HG02798 (cell line): ENCODE measurements around the gene PLK2.

Experiments
- ATAC-seq: cut with Tn5 transposase; IDR thresholded peaks from one replicate; pipeline ENCODE4 v1.9.1; 2021; ENCODE audit warnings: mild to moderate bottlenecking; ENCODE audit not compliant: unreplicated experiment, poor library complexity

Gene PLK2

DNA sequence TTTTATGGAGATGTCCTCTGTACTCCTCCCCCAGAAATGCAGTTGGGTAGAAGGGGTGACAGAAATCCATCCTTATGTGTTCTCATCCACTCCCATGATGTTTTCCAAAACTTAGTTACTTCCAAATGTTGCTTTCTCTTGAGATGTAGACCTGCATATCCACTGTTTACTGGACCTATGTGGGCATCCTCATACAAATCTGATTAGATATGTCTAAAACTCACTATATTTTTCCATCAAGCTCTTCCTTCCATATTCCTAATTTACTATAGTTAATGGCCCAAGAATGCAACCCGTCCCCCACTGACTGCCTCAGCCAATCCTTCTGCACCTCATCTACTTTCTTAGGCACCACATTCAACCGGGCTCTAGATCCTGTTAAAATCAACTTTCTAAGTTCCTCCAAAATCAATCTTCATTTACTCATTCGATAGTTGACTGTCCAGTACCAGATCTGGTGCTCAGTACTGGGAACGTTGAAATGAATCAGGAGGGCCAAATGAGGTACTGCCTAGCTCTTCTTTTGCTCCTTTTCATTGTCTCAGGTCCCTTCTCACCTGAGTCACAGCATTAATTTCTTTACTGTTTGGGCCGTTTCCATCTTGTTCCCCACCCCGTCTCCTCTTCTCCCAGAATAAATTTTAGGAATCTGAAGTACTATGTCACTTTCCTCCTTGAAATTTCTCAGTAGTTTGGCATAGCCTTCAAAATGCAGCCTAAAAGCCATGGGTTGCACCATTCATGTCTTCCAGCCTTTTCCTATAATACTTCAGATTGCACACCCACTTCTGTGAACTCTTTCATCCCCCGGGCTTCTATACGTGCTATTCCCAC, 7.9 kb downstream of the PLK2 start:
- ATAC-seq: no peak

DNA sequence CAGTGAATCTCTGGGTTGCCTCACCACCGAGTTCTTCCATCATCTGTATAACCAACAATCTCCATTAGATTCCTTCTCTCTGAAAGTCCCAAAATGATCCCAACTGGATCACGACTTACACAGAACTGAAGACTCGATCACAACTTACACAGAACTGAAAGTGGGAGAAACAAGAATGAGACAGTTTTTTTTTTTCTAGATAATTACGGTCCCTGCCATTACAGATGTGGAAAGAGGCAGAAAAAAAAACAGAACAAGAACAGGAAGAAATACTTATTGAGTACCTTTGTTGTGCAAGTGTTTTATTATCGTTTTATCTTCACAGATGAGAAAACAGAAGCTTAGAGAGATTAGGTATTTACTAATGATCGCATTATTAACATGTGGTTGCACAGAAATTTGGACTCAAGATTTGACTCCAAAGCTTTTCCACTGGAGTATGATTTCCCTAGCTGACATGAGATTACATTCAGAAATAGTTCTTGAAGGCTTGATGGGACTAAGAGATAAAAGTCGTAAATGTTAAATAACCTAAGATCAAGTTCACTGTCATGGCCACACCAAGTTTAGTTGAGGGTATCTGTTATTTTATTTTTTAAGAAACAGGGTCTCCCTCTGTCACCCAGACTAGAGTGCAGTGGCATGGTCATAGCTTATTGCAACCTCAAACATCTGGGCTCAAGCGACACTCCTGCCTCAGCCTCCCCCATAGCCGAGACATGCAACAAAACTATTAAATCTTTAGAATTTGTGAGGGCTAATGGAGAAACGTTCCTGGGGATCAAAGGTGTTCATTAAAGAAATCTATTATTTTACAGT, 8.9 kb downstream of the PLK2 start:
- no peak for ATAC-seq

DNA sequence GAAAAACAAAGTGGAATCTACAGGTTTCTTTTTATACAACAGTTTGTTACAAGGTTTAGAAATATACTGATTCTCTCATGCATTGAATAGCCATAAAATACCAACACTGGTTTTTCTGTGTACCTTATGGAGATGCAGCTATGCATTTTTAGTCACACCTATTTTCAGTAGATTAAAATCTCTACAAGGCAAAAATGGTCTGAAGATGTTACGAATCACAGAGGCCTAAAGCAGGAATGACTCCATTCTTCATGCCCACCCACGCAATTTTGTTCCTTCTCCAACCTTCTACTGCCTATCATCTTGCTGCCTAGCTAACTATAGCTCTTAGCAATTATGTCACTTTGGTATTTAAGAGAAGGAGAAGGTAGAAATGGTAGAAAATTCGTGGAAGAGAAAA, 9.9 kb downstream of the PLK2 start:
- no peak for ATAC-seq

DNA sequence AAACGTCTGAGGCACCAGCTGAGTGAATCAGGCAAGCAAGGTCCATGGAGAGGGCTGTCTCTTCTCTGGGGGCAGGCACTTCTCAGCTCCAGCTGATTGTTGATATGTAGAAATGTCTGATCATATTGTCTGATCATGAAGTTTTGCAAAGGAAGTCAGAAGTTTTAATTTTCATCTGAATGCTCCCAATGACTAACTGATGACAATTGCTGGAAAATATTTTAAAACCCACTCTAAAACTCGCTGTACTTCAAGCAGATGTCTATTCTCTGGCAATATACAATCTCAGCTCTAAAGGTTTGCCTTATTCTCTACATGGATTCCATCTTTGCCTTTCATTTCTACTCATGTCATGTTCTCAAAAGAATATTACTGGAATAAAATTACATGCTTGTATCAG, 12.7 kb downstream of the PLK2 start:
- ATAC-seq: no peak

DNA sequence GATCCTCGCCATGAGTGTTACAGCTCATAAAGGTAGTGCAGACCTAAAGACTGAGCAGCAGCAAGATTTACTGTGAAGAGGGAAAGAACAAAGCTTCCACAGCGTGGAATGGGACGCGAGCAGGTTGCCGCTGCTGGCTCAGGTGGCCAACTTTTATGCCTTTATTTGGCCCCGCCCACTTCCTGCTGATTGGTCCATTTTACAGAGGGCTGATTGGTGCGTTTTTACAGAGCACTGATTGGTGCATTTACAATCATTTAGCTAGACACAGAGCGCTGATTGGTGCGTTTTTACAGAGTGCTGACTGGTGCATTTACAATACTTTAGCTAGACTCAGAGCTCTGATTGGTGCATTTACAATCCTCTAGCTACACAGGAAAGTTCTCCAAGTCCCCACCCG, 13.9 kb downstream of the PLK2 start:
- ATAC-seq: no peak

DNA sequence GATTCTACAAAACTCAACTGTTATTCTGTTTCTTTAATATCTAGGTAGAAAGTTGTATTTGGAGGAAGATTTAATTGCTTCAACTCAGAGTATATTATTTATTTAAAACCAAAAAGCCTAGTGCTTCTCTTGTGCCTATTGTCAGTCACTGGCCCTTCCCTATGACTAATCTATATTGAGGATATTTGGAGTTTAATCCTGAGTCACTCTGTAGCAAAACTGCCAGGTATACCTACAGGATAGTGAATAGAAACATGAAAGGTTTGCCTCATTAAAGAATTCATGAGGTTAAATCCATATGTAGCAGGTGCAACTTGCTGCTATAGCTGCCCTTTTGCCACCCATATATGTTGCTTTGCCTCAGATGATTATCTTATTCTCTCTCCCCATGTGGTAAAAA, 15.1 kb downstream of the PLK2 start:
- no peak for ATAC-seq

DNA sequence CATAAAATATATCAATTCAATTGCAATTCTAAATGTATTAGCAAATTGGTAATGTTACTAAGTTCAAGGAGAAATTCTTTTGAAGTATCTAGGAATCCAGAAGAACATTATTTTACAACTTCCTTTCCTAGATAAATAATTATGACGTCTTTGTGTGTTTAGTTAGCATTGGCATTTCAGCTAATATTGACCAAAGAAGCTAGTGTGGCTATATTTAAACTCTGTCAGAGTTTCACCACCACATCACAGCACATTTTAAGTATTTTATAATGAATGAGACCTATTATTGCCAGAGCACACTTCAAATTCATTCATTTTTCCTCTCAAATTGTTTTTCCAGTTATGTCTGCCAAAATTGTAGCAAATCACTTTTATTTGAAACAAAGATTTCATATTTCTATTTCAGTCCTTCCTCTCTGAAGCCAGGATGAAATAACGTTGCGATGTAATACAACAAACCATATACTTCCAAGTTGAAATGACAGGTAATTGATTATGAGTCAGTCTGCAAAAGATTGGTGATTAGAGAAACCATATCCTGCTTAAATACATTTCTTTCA, 18.9 kb downstream of the PLK2 start:
- no peak for ATAC-seq

DNA sequence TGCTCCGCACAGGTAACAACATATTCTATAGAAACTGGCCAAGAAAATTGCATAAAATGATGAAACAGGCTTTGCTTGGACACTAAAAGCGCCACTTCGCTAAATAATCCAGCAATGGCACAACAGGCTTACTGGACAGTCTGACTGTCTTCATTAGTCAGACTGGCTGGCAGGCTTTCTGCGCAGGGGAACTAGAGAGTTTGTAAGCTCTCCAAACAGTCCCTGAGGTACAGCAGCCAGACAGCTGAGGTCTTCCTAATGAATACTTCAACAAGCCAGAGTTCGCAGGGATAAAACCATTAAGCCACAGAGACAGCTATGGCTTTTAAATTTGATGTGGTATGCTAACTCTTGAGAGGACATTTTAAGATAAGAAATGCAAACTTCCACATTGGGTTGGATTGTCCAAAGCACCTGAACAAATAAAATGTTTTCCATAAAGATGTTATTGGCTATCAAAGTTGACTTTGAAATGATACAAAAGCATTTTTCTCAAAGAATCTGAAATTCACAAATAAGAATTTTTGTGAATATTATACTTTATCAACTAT, 20.7 kb downstream of the PLK2 start:
- ATAC-seq: no peak

DNA sequence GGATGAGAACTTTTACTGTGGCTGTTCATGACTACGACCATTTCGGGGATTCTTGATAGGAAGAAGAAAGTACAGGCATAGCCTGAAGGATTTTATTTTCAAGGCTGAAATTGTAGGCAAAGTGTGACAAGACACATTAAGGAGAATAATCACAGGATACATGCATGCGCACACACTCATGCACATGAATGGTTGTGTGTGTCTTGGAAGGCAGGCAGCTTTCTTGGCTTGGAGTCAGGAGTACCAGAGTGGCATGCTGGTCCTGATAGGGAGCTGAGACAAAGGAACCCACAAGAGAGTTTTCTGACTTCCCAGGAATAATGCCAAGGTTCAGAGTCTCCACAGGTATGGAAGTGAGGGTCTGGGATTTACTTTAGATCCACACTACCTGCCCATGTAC, 22.2 kb downstream of the PLK2 start:
- no peak for ATAC-seq

DNA sequence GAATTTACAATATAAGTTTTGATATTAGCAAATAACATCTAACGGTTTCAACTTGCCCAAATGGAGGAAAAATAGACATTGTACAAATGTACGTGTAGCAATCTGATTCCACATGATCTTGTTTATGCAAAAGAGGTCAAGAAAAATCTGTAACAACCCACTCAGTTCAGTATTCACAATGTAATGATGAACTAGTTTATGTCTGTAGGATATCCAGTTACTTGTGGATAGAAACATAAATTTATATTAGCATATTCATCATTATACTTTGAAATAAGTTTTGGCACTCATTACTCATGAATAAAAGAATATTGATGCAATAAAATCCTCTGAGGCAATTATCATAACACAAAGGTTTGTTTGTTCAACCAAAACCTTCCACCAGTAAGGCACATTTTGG, 28.1 kb downstream of the PLK2 start:
- ATAC-seq: no peak

DNA sequence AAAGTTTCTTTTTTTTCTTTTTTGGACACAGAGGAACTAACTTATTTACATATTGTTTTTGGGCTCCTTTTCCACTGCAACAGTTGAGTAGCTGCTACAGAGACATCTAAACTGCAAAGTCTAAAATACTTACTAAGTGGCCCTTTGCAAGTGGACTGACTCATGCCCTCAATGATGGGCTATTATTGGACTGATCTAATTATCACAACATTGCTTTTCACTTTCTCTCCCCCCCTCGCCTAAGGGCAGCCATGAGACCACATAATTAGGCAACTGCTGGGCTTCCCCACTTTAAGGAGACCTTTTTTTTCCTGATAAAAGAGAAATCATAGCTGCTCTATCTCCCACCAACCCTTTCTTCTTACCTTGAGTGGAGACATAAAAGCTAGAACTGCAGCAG, 47.0 kb downstream of the PLK2 start:
- no peak for ATAC-seq

DNA sequence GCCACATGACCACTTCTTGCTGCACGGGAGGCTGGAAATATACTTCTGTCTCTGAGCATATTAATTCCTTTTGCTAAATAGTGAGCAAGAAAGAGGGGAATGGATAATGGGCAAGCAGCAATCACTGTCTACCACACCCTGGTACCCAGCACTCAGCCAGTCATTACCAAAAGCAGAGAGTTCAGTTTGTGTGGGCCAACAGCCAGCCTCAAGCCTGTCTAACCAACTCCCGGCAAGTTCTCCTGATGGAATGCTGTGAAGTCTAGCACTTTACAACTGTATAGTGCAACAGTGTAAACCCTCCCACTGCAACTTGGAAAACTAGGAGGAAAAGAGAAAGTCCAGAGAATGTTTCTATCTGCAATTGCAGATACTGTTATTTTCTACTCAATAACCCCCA, 47.8 kb downstream of the PLK2 start:
- no peak for ATAC-seq

DNA sequence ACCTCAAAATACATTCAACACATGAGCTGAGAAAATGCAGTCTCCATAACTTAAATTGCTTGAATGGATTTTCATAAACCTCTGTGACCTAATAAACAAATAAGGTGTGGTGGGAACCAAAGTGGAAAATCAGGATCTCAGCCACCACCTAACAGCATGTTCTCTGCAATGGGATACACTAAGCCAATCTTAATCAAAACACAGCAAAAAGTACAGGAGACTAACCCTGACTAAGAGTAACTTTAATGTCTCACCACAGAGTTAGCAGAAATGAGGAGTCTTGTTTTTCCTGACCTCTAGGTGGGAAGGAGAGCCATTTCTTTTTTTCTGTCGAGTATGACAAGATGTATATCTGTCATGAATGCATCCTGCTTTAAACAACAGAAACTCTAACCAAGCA, 48.5 kb downstream of the PLK2 start:
- no peak for ATAC-seq

DNA sequence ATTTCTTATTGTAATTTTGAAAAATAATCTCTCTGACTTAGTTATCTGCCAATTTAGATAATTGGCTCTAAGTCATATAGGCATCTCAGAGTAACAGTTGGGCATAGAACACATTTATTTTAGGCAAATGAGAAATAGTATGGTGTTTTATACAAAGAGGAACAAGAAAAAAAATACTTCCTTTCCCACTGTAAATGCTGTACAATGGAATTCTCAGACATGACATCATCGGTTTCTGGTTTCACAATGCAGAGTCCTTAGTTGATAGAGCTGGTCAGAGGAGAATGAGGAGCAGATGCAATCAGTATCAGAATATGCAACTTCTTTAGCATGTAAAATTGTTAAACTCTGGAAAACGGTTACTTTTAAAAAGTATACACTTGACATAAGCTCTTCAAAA, 49.4 kb downstream of the PLK2 start:
- no peak for ATAC-seq

DNA sequence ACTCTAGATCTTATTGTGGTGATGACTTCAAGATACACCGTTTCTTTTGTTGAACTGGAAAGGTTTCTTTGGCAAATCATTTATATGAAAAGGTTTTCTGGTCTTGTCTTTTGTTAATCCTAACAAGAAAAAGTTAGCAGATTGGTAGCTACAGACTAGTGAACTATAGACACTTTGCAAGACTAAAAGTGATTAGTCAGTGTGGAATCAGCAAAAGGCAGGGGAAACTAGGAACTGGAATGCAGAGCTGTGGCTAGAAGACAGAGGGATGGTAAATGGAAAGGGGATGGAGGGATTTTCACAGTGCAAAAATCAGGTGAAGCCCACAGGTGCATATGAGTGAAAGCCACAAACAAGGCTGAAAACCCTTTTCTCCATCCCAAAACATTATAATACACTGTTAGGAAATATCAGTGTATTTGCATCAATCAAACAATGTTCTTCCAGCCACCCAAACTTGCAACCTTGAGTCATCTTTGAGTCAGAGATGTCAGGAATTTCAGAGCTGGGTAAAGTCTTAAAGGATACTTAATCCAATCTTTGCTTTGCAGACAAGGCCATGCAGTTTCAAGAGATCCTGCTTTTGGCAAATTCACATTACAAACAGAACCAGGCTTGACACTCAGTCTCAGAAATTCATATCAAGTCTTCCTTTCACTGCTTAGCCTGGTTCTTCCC, 52.7 kb downstream of the PLK2 start:
- ATAC-seq: no peak

DNA sequence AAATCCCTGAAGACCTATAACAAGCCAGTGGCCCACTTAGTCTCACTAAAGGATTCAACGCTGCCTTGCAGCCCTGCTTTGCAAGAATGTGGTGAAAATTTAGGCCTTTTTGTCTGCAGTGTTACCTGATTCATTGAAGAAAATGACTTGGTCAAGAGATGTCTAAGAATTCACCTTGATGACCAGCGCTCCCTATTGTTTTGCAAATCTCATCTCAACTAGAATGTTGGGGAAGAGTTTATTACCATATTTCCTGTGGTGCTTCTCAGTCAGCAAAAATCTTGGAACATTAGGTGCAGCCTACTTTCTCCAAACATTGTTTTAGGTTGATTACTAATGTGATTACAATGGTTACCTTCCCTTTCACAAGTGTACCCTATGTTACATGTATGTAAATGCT, 53.5 kb downstream of the PLK2 start:
- ATAC-seq: no peak

DNA sequence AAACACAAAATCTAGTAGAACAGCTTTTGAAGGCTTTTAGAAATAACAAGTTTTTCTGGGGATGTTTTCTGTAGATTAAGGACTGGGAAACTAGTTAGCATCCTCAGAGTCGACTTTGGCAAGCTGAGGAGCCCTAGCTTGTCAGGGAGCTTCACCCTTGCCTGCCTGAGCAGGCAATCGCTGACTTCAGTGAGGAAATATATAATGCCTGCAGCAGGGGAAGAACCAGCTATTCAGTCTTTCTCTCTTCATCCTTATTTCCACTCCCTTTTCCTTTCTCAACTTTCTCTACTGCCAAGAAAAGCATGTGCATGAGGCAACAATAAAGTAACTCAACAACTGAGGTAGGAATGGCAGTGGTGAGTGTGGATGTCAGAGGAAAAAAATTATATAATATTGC, 54.7 kb downstream of the PLK2 start:
- ATAC-seq: no peak

DNA sequence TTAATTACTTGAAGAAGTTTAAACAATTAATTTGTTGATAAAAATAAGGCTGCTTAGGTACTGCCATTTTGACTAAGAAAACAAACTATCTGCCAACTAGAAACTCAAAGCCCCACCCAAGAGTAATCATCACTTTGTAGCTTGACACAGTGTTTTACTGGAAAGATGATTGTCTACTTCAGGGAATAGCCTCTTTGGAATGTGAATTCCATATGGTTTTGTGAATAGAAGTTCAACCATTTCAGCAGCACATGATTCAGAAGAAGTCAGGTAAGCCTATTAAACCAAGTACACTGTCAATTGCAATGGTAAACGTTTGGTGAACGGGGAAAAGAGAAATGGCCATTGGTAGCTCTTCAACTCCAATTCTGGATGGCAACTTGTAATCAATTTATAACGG, 55.2 kb downstream of the PLK2 start:
- ATAC-seq: no peak
